NCI-H187 (cell line): Measurements from ENCODE around the gene PPP3CA.
"Not testable (repeated sequence)": the region's sequence is repeated elsewhere in the genome, so short reads cannot be mapped to it uniquely, and the experiment has no call there.

Experiments
- DNase-seq, 2 experiments: peaks; one replicate each; lab custom pipeline; 2025; lab: John Stamatoyannopoulos, UW

PPP3CA gene

GRCh38 chr4:101254776-101255175 is 92.5 kb downstream of the PPP3CA start:
- DNase-seq = no peak

GRCh38 chr4:101253121-101253520 is 94.2 kb downstream of the PPP3CA start:
- no peak for DNase-seq

GRCh38 chr4:101252721-101253120 is 94.6 kb downstream of the PPP3CA start:
- no peak for DNase-seq

- no peak for DNase-seq
These were observed 96.1 kb downstream of the PPP3CA start for GRCh38 chr4:101251261-101251660.

GRCh38 chr4:101244349-101244748 is 103.0 kb downstream of the PPP3CA start:
- DNase-seq = no peak

- DNase-seq = no peak
These were observed 104.9 kb downstream of the PPP3CA start for GRCh38 chr4:101242441-101242840.

GRCh38 chr4:101240099-101240498 is 107.2 kb downstream of the PPP3CA start:
- DNase-seq = no peak

GRCh38 chr4:101239665-101240064 is 107.7 kb downstream of the PPP3CA start:
- no peak for DNase-seq

GRCh38 chr4:101238706-101239105 is 108.6 kb downstream of the PPP3CA start:
- DNase-seq = no peak

- no peak for DNase-seq
These were observed 109.6 kb downstream of the PPP3CA start for GRCh38 chr4:101237773-101238172.

GRCh38 chr4:101236097-101236496 is 111.2 kb downstream of the PPP3CA start:
- DNase-seq = no peak

GRCh38 chr4:101234141-101234540 is 113.2 kb downstream of the PPP3CA start:
- DNase-seq = not testable (repeated sequence)

- DNase-seq = no peak
These were observed 115.1 kb downstream of the PPP3CA start for GRCh38 chr4:101232074-101232776.

GRCh38 chr4:101230801-101231426 is 116.4 kb downstream of the PPP3CA start:
- DNase-seq = no peak

GRCh38 chr4:101229116-101229515 is 118.2 kb downstream of the PPP3CA start:
- DNase-seq = no peak

GRCh38 chr4:101227715-101228114 is 119.6 kb downstream of the PPP3CA start:
- DNase-seq = no peak

- no peak for DNase-seq
These were observed 122.7 kb downstream of the PPP3CA start for GRCh38 chr4:101224358-101225218.

GRCh38 chr4:101222156-101222845 is 125.0 kb downstream of the PPP3CA start:
- DNase-seq = no peak

GRCh38 chr4:101221294-101221693 is 126.0 kb downstream of the PPP3CA start:
- no peak for DNase-seq

GRCh38 chr4:101218894-101219293 is 128.4 kb downstream of the PPP3CA start:
- DNase-seq = no peak

- no peak for DNase-seq
These were observed 129.0 kb downstream of the PPP3CA start for GRCh38 chr4:101218346-101218745.

GRCh38 chr4:101217353-101218031 is 129.8 kb downstream of the PPP3CA start:
- DNase-seq = no peak
